ENCODE data around the gene DEFB125. TPM values are rescaled to one million over a fixed set of nuclear protein-coding genes. Genes with fewer than 3 reads are reported as not detected.

DEFB125 gene
- total and polyA plus RNA-seq, 2 donors (not counting 1 experiment from before 2014, with no cell fraction given): not detected

- Histone ChIP-seq H3K9me3 (ENCODE audit: control extremely low read depth in 1 of 3, control insufficient read depth in 2 of 3, insufficient read depth in 1 of 3, low read length in 2 of 3) (peaks cover 0 to 31% (median 15%) of the 10 kb centered on the region in 3 donors), H3K4me3 (ENCODE audit: control extremely low read depth in 1 of 5, extremely low read depth in 1 of 5, insufficient read depth in 1 of 5, low read depth in 2 of 5, low read length in 4 of 5) (no peak overlapping the region), H3K36me3 (replicated peaks in 1 of 2; ENCODE audit: control extremely low read depth in 1 of 2, control insufficient read depth in 1 of 2, extremely low read depth in 1 of 2, insufficient read depth in 2 of 2, low read length in 1 of 2) (no peaks in the 10 kb centered on the region), H3K27me3 (replicated peaks in 1 of 4; ENCODE audit: control extremely low read depth in 1 of 4, control insufficient read depth in 3 of 4, insufficient read depth in 4 of 4, low read length in 3 of 4) (peaks cover 0 to 30% (median 5%) of the 10 kb centered on the region in 4 experiments), H4K20me1 (ENCODE audit: control insufficient read depth, insufficient read depth, low read length, poor library complexity, severe bottlenecking) (no peaks in the 10 kb centered on the region), H3K79me2 (ENCODE audit: control insufficient read depth, insufficient read depth, low read length) (no peaks in the 10 kb centered on the region), H3K9ac (ENCODE audit: low read length) (no peak overlapping the region), H3K4me1 (ENCODE audit: control insufficient read depth in 2 of 2, insufficient read depth in 2 of 2, low read length in 2 of 2) (no peaks in the 10 kb centered on the region), H3K27ac (ENCODE audit: low read length in 2 of 2) (no peak overlapping the region), H2AFZ (ENCODE audit: insufficient read depth, low read depth, low read length, poor library complexity, severe bottlenecking) (no peak overlapping the region), H3K4me2 (replicated peaks; ENCODE audit: low read depth, low read length, poor library complexity, severe bottlenecking) (no peak overlapping the region)
- H3K9me3 Mint-ChIP-seq (ENCODE audit: insufficient read depth): no peaks in the 10 kb centered on the region
- H3K4me1 Mint-ChIP-seq: no peaks in the 10 kb centered on the region
- WGBS (ENCODE audit: insufficient coverage): 78% methylated on average over 2 of the region's 2 CpGs
- H3K27ac Mint-ChIP-seq: no peak overlapping the region
- POLR2A ChIA-PET: no interaction called here
- CTCF ChIA-PET: no interaction called here
- no peak for TF ChIP-seq EZH2 (IDR thresholded peaks at IDR 0.05; ENCODE audit: borderline replicate concordance, insufficient read depth, low read depth, low read length, poor library complexity, severe bottlenecking)
- TF ChIP-seq CTCF (IDR thresholded peaks at IDR 0.05): no peak
- no peak overlapping the region for H3K4me3 Mint-ChIP-seq
- H3K27me3 Mint-ChIP-seq: peaks cover 9% of the 10 kb centered on the region
- ATAC-seq (ENCODE audit: low read depth): no peak
- no peak for DNase-seq
- intact Hi-C loops (cut with micrococcal nuclease): no loop called here
These were observed 22.6 kb upstream of the DEFB125 start for GRCh38 chr20:64766-65322.

- no peaks in the 10 kb centered on the region for H4K20me1 ChIP-seq (ENCODE audit: control insufficient read depth, insufficient read depth, low read length, poor library complexity, severe bottlenecking)
- Mint-ChIP-seq H3K9me3 (ENCODE audit: insufficient read depth) (peaks cover 2% of the 10 kb centered on the region), H3K27ac (no peak overlapping the region), H3K27me3 (peaks cover 30% of the 10 kb centered on the region), H3K4me1 (no peaks in the 10 kb centered on the region), H3K4me3 (no peak overlapping the region)
- no peak overlapping the region for H3K27ac ChIP-seq (ENCODE audit: low read length in 2 of 2)
- H3K9me3 ChIP-seq (ENCODE audit: control extremely low read depth in 1 of 3, control insufficient read depth in 2 of 3, insufficient read depth in 1 of 3, low read length in 2 of 3): peaks cover 1 to 11% (median 6%) of the 10 kb centered on the region in 3 donors
- POLR2A ChIA-PET: no interaction called here
- TF ChIP-seq CTCF (IDR thresholded peaks at IDR 0.05): no peak
- no peak overlapping the region for H3K4me3 ChIP-seq (ENCODE audit: control extremely low read depth in 1 of 5, extremely low read depth in 1 of 5, insufficient read depth in 1 of 5, low read depth in 2 of 5, low read length in 4 of 5)
- H3K4me2 ChIP-seq (replicated peaks; ENCODE audit: low read depth, low read length, poor library complexity, severe bottlenecking): no peak overlapping the region
- intact Hi-C loops (cut with micrococcal nuclease): no loop called here
- peaks cover 0 to 10% (median 6%) of the 10 kb centered on the region in 4 experiments for H3K27me3 ChIP-seq (replicated peaks in 1 of 4; ENCODE audit: control extremely low read depth in 1 of 4, control insufficient read depth in 3 of 4, insufficient read depth in 4 of 4, low read length in 3 of 4)
- H3K9ac ChIP-seq (ENCODE audit: low read length): no peak overlapping the region
- DNase-seq (no peak), ATAC-seq (ENCODE audit: low read depth) (no peak)
- no peaks in the 10 kb centered on the region for H3K79me2 ChIP-seq (ENCODE audit: control insufficient read depth, insufficient read depth, low read length)
- no peak overlapping the region for H2AFZ ChIP-seq (ENCODE audit: insufficient read depth, low read depth, low read length, poor library complexity, severe bottlenecking)
- no peaks in the 10 kb centered on the region for H3K4me1 ChIP-seq (ENCODE audit: control insufficient read depth in 2 of 2, insufficient read depth in 2 of 2, low read length in 2 of 2)
- no CpG with 5 or more reads among the region's 2 CpGs for WGBS (ENCODE audit: insufficient coverage)
- no peaks in the 10 kb centered on the region for H3K36me3 ChIP-seq (replicated peaks in 1 of 2; ENCODE audit: control extremely low read depth in 1 of 2, control insufficient read depth in 1 of 2, extremely low read depth in 1 of 2, insufficient read depth in 2 of 2, low read length in 1 of 2)
- CTCF ChIA-PET: no interaction called here
These were observed 10.2 kb upstream of the DEFB125 start for GRCh38 chr20:77231-77630.

All from B cell (primary cell).